ENCODE results near the gene TTC24.

The TTC24 gene

DNA sequence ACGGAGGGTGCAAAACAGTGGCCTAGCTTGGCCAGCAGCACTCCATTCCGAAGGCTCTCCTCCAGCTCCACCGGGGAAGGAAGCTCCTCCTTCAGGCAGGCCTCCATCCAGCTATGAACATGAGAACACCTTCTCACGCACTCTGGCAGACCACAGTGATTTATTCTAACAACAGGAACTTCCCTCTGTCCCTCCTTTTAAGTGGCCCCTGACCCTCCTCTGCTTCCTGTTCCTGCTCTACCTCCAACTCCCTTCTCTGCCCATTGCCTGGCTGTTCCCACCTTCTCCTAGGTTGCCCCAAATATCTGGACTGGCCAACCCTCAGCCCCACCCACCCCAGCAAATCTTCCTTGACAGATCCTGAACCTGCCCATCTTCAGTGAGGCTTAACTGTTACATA, 13.1 kb upstream of the TTC24 start:
- TF ChIP-seq, protein P1, sequence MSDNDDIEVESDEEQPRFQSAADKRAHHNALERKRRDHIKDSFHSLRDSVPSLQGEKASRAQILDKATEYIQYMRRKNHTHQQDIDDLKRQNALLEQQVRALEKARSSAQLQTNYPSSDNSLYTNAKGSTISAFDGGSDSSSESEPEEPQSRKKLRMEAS (IDR thresholded peaks at IDR 0.05) = no peak
- TF ChIP-seq TAF1 (IDR thresholded peaks at IDR 0.05; ENCODE audit: low read depth) = no peak
- no peak for TF ChIP-seq YY1 (IDR thresholded peaks at IDR 0.05; ENCODE audit: low read depth)
- TF ChIP-seq, protein P2, sequence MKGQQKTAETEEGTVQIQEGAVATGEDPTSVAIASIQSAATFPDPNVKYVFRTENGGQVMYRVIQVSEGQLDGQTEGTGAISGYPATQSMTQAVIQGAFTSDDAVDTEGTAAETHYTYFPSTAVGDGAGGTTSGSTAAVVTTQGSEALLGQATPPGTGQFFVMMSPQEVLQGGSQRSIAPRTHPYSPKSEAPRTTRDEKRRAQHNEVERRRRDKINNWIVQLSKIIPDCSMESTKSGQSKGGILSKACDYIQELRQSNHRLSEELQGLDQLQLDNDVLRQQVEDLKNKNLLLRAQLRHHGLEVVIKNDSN (IDR thresholded peaks at IDR 0.05) = no peak
- TF ChIP-seq, protein P3, sequence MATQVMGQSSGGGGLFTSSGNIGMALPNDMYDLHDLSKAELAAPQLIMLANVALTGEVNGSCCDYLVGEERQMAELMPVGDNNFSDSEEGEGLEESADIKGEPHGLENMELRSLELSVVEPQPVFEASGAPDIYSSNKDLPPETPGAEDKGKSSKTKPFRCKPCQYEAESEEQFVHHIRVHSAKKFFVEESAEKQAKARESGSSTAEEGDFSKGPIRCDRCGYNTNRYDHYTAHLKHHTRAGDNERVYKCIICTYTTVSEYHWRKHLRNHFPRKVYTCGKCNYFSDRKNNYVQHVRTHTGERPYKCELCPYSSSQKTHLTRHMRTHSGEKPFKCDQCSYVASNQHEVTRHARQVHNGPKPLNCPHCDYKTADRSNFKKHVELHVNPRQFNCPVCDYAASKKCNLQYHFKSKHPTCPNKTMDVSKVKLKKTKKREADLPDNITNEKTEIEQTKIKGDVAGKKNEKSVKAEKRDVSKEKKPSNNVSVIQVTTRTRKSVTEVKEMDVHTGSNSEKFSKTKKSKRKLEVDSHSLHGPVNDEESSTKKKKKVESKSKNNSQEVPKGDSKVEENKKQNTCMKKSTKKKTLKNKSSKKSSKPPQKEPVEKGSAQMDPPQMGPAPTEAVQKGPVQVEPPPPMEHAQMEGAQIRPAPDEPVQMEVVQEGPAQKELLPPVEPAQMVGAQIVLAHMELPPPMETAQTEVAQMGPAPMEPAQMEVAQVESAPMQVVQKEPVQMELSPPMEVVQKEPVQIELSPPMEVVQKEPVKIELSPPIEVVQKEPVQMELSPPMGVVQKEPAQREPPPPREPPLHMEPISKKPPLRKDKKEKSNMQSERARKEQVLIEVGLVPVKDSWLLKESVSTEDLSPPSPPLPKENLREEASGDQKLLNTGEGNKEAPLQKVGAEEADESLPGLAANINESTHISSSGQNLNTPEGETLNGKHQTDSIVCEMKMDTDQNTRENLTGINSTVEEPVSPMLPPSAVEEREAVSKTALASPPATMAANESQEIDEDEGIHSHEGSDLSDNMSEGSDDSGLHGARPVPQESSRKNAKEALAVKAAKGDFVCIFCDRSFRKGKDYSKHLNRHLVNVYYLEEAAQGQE (IDR thresholded peaks at IDR 0.05; ENCODE audit: low read depth) = no peak
- TF ChIP-seq RAD21 (IDR thresholded peaks at IDR 0.05; ENCODE audit: low read depth) = no peak
- no peak for TF ChIP-seq NFIC (IDR thresholded peaks at IDR 0.05)
- no peak for TF ChIP-seq FOXM1 (IDR thresholded peaks at IDR 0.05; ENCODE audit: borderline replicate concordance, low read depth)
- TF ChIP-seq TEAD4 (IDR thresholded peaks at IDR 0.05) = no peak
- TF ChIP-seq CEBPB (IDR thresholded peaks at IDR 0.05) = no peak
- no peak for TF ChIP-seq TCF12 (IDR thresholded peaks at IDR 0.05; ENCODE audit: low read depth)
- TF ChIP-seq CREB1 (IDR thresholded peaks at IDR 0.05; ENCODE audit: low read depth) = no peak
- no peak for TF ChIP-seq ZBTB7A (IDR thresholded peaks at IDR 0.05; ENCODE audit: low read depth)
- no peak for TF ChIP-seq EP300 (IDR thresholded peaks at IDR 0.05; ENCODE audit: borderline replicate concordance)
- TF ChIP-seq EGR1 (IDR thresholded peaks at IDR 0.05) = no peak

DNA sequence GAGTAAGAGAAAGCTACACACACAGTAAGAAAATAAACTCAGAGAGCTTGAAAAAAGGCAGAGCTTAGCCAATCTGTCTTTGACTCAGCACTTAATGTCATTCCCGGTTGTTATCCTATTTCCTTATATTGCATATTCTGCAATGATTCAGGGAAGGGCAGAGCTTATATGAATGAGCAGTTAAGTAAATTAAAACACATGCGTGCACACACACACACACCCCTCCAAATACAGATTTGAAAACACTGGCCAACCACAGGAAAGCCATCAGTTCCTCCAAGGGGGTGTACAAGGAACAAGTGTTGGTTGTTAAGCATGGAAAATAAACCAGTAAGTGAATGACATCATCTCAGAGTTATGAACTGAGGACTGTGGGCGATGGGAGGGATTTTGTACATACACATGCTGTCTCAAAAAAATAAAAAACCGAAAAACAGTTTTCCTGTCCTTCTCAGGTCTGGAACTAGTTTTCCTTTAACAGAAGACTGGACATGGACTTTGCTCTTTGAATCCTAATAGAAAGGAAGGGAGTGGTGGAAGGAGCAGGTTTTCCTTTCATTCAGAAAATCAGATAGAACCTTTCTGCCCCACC, 8.2 kb upstream of the TTC24 start:
- no peak for TF ChIP-seq CEBPB (IDR thresholded peaks at IDR 0.05)
- TF ChIP-seq RAD21 (IDR thresholded peaks at IDR 0.05; ENCODE audit: low read depth) = no peak
- TF ChIP-seq, protein P3 (IDR thresholded peaks at IDR 0.05; ENCODE audit: low read depth) = no peak
- no peak for TF ChIP-seq FOXM1 (IDR thresholded peaks at IDR 0.05; ENCODE audit: borderline replicate concordance, low read depth)
- TF ChIP-seq TAF1 (IDR thresholded peaks at IDR 0.05; ENCODE audit: low read depth) = no peak
- TF ChIP-seq, protein P1 (IDR thresholded peaks at IDR 0.05) = no peak
- TF ChIP-seq EP300 (IDR thresholded peaks at IDR 0.05; ENCODE audit: borderline replicate concordance) = no peak
- TF ChIP-seq, protein P2 (IDR thresholded peaks at IDR 0.05) = no peak
- no peak for TF ChIP-seq ZBTB7A (IDR thresholded peaks at IDR 0.05; ENCODE audit: low read depth)

DNA sequence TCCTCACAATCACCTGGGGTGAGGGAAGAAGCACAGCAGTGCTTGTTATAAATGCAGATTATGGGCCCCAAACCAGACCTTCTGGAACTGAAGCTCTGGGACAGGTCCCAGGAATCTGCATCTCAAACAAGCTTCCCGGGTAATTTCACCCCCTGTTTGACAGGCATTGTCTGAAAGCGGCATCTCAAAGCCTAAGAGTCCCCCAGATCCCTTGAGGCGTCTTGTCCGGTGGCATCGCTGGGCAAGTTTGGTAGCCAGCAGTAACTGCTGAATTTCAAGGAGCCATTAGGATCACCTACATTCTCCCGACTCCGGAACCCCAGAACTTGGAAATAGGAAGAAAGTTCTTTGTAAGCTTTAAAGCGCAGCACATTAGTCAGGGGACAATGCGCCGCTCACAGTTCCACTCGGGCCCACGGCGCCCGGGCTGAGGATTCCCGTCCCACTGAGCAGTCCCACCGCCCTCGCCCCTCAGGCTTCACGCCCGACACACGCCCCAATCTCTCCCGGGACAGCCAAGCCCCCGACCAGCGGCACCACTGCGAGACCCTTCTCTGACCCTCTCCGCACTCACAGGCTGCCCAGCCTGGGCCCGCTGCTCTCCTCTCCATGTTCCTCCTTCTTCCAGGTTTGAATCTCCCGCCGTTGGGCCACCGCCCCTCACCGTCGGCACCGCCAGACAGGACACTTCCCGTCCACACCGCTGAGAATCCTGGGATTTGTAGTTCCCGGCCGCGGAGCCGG, 7.4 kb upstream of the TTC24 start, which contains the start of gene IQGAP3:
Gene IQGAP3 (minus strand): TSS at position 647 of the 744 bp plus-strand sequence. CDS start 36 bp downstream, at position 611.
- TF ChIP-seq EP300 (IDR thresholded peaks at IDR 0.05; ENCODE audit: borderline replicate concordance) = no peak
- TF ChIP-seq, protein P3 (IDR thresholded peaks at IDR 0.05; ENCODE audit: low read depth) = no peak
- no peak for TF ChIP-seq FOXM1 (IDR thresholded peaks at IDR 0.05; ENCODE audit: borderline replicate concordance, low read depth)
- no peak for TF ChIP-seq TEAD4 (IDR thresholded peaks at IDR 0.05)
- TF ChIP-seq, protein P1 (IDR thresholded peaks at IDR 0.05) = peak; percentile 81
- TF ChIP-seq TAF1 (IDR thresholded peaks at IDR 0.05; ENCODE audit: low read depth) = peak; percentile 50; the same call in 1 of the 2 replicates
- no peak for TF ChIP-seq NFIC (IDR thresholded peaks at IDR 0.05)
- TF ChIP-seq CREB1 (IDR thresholded peaks at IDR 0.05; ENCODE audit: low read depth) = peak; percentile 58
- TF ChIP-seq, protein P2 (IDR thresholded peaks at IDR 0.05) = no peak
- no peak for TF ChIP-seq CEBPB (IDR thresholded peaks at IDR 0.05)
- TF ChIP-seq ZBTB7A (IDR thresholded peaks at IDR 0.05; ENCODE audit: low read depth) = 0 out of 2 replicates have a peak, but pooled peaks have one; percentile 45
- no peak; the same call in 1 of the 2 replicates for TF ChIP-seq TCF12 (IDR thresholded peaks at IDR 0.05; ENCODE audit: low read depth)
- no peak for TF ChIP-seq EGR1 (IDR thresholded peaks at IDR 0.05)
- TF ChIP-seq YY1 (IDR thresholded peaks at IDR 0.05; ENCODE audit: low read depth) = peak; percentile 57; the same call in 1 of the 2 replicates
- TF ChIP-seq RAD21 (IDR thresholded peaks at IDR 0.05; ENCODE audit: low read depth) = no peak

Measured in Ishikawa (cell line).